ENCODE results near the gene ADA. TPM values are rescaled to one million over a fixed set of nuclear protein-coding genes. Genes with fewer than 3 reads are reported as not detected.

The ADA gene
- total and polyA plus RNA-seq, 9 of the 15 experiments (the other 6 are each of a cell fraction or from before 2014, with no cell fraction given): 2.4 to 26.1 (median 5.3) TPM

GRCh38 chr20:44649976-44650375 is 1.5 kb downstream of the ADA start:
- 47% methylated on average over 6 of the region's 6 CpGs for WGBS (ENCODE audit: insufficient coverage, low coverage, missing lambda C conversion rate)
- Histone ChIP-seq H3K27me3 (ENCODE audit: control insufficient read depth in 2 of 2, insufficient read depth in 2 of 2, low read length in 2 of 2) (peaks cover 6 to 11% of the 10 kb centered on the region in 2 experiments; a peak in 1 of 5 replicates), H3K9me3 (replicated peaks; ENCODE audit: control insufficient read depth, insufficient read depth, low read depth, low read length) (peaks cover 4% of the 10 kb centered on the region; the same call in 1 of the 2 replicates), H4K20me1 (replicated peaks; ENCODE audit: control insufficient read depth, insufficient read depth, low read length) (no peaks in the 10 kb centered on the region; the same call in 1 of the 2 replicates), H3K9ac (ENCODE audit: insufficient read depth in 1 of 2, low read depth in 2 of 2, low read length in 2 of 2) (no peak overlapping the region), H3K79me2 (ENCODE audit: control insufficient read depth, insufficient read depth, low read length) (no peaks in the 10 kb centered on the region; the same call in 2 of the 3 replicates), H3K36me3 (ENCODE audit: control insufficient read depth, insufficient read depth, low read length) (no peaks in the 10 kb centered on the region), H3K27ac (ENCODE audit: extremely low read depth, low read depth, low read length) (no peak overlapping the region), H3K4me3 (no peak overlapping the region), H2AFZ (ENCODE audit: low read depth, low read length) (no peak overlapping the region), H3K4me1 (replicated peaks in 1 of 2; ENCODE audit: control insufficient read depth in 2 of 2, insufficient read depth in 2 of 2, low read length in 2 of 2) (peaks cover 8 to 17% of the 10 kb centered on the region in 2 experiments; a peak in 4 of 5 replicates), H3K4me2 (ENCODE audit: insufficient read depth, low read length) (no peak overlapping the region), H3K9me1 (ENCODE audit: control insufficient read depth, insufficient read depth, low read length) (no peaks in the 10 kb centered on the region)
- CTCF ChIA-PET (ENCODE audit: low intra/inter-chr PET ratio): no interaction called here
- in situ Hi-C loops (cut with MboI): no loop called here
- no TSS peak for BruUV-seq (replicated peaks)
- intact Hi-C loops (cut with micrococcal nuclease): no loop called here
- ATAC-seq (no peak), FAIRE-seq (no peak), DNase-seq (ENCODE audit: extremely low read depth in 1 of 4, low spot score in 3 of 4) (no peak)
- POLR2A ChIA-PET: interaction anchor here (0.6 to 0.7 kb wide), 2 partner anchors 34 to 310 kb away, joined by 3 to 4 read pairs; no protein-coding TSS in a partner anchor
- TF ChIP-seq PYGO2 (tag; IDR thresholded peaks at IDR 0.05) (no peak), SAFB2 (IDR thresholded peaks at IDR 0.05; ENCODE audit: borderline replicate concordance, low read depth, low read length, severe bottlenecking) (no peak), SIRT6 (IDR thresholded peaks at IDR 0.05; ENCODE audit: low read depth, low read length) (no peak), NR2C2 (CRISPR knock-in tag; IDR thresholded peaks at IDR 0.05) (no peak), NR2C2 (tag; IDR thresholded peaks at IDR 0.05) (no peak), MCM7 (IDR thresholded peaks at IDR 0.05) (no peak), ZNF766 (CRISPR knock-in tag; conservative IDR thresholded peaks at IDR 0.05) (no peak), CBX5 (IDR thresholded peaks at IDR 0.05; ENCODE audit: borderline replicate concordance, low read depth) (no peak)
